ENCODE data around the gene RHOG. TPM values are rescaled to one million over a fixed set of nuclear protein-coding genes. Genes with fewer than 3 reads are reported as not detected.

The RHOG gene
- 100 to 1,000 TPM; 183 to 190 TPM for total RNA-seq

DNA sequence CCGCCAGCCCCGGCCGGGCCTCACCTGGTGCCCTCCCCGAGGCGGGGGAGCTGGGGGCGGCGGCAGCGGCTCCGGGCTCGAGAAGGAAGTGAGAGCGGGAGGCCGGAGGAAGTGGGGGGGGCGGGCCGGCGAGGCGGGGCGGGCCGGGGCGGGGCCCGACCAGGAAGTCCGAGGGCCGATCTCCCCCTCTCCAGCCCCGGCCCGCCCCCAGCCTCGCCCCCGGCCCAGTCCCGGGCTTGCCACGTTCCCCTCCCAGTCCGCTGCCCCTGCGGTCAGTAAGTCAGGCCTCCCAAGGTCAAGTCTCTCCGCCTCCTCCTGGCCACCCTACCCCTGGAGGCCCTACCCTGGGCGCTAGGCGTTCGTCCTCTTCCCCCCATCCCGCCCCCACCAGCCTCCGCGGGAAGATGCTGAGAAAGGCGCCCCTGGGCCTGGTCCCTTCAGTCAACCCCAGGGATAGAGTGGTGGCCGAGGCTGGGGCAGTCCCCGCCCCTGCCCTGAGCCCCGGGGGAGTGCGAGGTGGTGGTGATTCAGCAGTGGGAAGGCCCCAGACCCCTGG, at the start of gene RHOG:
RHOG (minus strand) TSS at position 90 of the 556 bp plus-strand sequence. CDS start 12,821 bp downstream, outside the sequence.
- peak within 1 kb of the TSS; percentile 90 for H3K4me3 Mint-ChIP-seq
- no peak for DNase-seq
- peaks cover 56% of the 10 kb centered on the region for H3K4me1 Mint-ChIP-seq
- no peaks in the 10 kb centered on the region for H3K27me3 Mint-ChIP-seq
- H3K27ac Mint-ChIP-seq = peak within 1 kb of the TSS; percentile 91
- H3K9me3 Mint-ChIP-seq = no peaks in the 10 kb centered on the region
- peaks cover 32% of the 10 kb centered on the region for H3K36me3 Mint-ChIP-seq

DNA sequence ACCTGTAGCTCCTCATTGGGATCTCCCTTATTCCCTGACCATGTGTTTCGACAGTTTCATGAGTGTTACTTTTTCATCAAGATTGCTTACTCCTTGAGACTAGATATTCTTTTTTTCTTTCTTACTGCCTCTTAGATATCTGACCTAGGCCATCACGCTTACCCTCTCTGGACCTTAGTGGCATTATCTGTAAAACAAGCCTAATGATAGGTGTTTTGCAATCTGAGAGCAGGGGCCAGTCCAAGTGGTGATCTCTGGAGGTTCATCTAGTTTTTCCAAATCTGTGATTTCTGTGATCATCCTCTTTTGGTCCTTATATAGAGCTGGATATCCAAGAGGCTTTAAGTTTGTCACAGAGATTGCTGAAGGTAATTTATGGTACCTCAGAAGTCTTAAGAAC, 49.3 kb upstream of the RHOG start:
- Mint-ChIP-seq H3K4me3 (no peak overlapping the region), H3K27ac (no peak overlapping the region), H3K27me3 (no peaks in the 10 kb centered on the region), H3K9me3 (no peaks in the 10 kb centered on the region), H3K4me1 (peaks cover 64% of the 10 kb centered on the region), H3K36me3 (peaks cover 19% of the 10 kb centered on the region)
- no peak for DNase-seq

- Mint-ChIP-seq H3K27me3 (no peaks in the 10 kb centered on the region), H3K4me3 (no peak overlapping the region), H3K36me3 (peaks cover 21% of the 10 kb centered on the region), H3K9me3 (no peaks in the 10 kb centered on the region), H3K27ac (no peak overlapping the region), H3K4me1 (peaks cover 64% of the 10 kb centered on the region)
- DNase-seq = no peak
These were observed 48.1 kb upstream of the RHOG start for GRCh38 chr11:3888876-3889275.

DNA sequence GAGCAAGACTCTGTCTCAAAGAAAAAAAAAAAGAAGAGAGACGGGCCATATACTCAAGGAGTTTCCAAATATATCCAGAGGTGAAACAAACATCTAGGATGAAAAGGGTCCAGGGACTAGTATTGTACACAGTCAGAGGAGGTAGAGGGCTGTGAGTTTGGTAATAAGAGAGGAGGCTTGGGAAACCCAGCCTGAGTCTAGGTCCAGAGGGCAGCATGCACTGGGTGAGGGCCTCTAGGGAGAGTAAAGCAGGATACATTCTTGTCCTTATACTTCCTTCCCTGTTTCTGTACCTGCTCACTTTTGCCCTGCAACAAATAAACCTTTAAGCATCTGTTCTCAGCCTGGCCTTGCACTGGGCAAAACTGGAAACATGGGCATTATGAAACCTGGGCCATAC, 46.2 kb upstream of the RHOG start:
- no peak overlapping the region for H3K4me3 Mint-ChIP-seq

DNA sequence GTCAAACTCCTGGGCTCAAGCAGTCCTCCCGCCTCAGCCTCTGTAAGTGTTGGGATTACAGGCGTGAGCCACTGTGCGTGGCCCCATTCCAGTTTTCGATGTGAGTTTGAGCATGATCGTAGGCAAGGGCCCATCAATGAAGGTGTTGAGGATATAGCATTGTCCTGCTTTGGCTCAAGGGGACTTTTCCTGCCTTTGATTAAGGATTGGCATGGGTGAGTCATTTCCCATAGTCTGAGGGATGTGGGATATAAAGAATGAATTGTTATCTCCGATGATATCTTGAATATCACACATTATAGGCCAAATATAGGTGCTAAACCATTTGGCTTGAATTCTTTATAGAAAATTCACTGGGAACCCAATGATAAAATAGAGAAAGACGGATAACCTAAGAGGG, 45.1 kb upstream of the RHOG start:
- Mint-ChIP-seq H3K27me3 (no peaks in the 10 kb centered on the region), H3K4me3 (no peak overlapping the region), H3K27ac (no peak overlapping the region), H3K4me1 (peaks cover 59% of the 10 kb centered on the region), H3K9me3 (no peaks in the 10 kb centered on the region), H3K36me3 (peaks cover 8% of the 10 kb centered on the region)
- DNase-seq = no peak

More for the DNA sequence above, 46.2 kb upstream of the RHOG start:
- Mint-ChIP-seq H3K4me1 (peaks cover 62% of the 10 kb centered on the region), H3K36me3 (peaks cover 11% of the 10 kb centered on the region), H3K9me3 (no peaks in the 10 kb centered on the region), H3K27me3 (no peaks in the 10 kb centered on the region), H3K27ac (no peak overlapping the region)
- DNase-seq = no peak

- peaks cover 70% of the 10 kb centered on the region for H3K4me1 Mint-ChIP-seq
- peaks cover 15% of the 10 kb centered on the region for H3K36me3 Mint-ChIP-seq
- no peak overlapping the region for H3K4me3 Mint-ChIP-seq
- no peaks in the 10 kb centered on the region for H3K9me3 Mint-ChIP-seq
- no peak for DNase-seq
- no peak overlapping the region for H3K27ac Mint-ChIP-seq
- H3K27me3 Mint-ChIP-seq = no peaks in the 10 kb centered on the region
These were observed 41.9 kb upstream of the RHOG start for GRCh38 chr11:3882655-3883054.

DNA sequence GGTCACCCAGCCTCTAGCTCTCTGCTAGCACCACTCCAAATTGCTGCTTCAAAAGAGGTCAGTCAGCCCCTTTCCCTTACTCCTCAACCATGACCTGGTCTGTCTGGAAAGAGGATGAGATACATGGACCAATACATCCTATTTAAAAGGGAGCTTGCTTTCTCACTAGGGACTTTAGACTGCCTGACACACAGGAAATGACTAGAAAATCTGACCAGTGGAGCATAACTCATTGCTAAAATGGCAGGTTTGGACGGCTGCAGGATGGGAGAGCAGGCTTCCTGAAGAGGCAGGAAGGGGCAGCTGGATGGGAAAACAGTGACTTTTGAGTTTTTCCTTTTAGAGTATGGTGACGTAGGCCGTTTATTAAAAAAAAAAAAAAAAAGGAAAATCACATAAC, 40.0 kb upstream of the RHOG start:
- Mint-ChIP-seq H3K27me3 (no peaks in the 10 kb centered on the region), H3K4me1 (peaks cover 76% of the 10 kb centered on the region), H3K4me3 (no peak overlapping the region), H3K36me3 (peaks cover 10% of the 10 kb centered on the region), H3K27ac (peak overlapping the region; percentile 57), H3K9me3 (no peaks in the 10 kb centered on the region)
- no peak for DNase-seq

GRCh38 chr11:3879967-3880542, 39.3 kb upstream of the RHOG start:
- Mint-ChIP-seq H3K4me1 (peaks cover 81% of the 10 kb centered on the region), H3K9me3 (no peaks in the 10 kb centered on the region), H3K27ac (peak overlapping the region; percentile 74), H3K27me3 (no peaks in the 10 kb centered on the region), H3K4me3 (no peak overlapping the region), H3K36me3 (peaks cover 9% of the 10 kb centered on the region)
- DNase-seq = no peak

DNA sequence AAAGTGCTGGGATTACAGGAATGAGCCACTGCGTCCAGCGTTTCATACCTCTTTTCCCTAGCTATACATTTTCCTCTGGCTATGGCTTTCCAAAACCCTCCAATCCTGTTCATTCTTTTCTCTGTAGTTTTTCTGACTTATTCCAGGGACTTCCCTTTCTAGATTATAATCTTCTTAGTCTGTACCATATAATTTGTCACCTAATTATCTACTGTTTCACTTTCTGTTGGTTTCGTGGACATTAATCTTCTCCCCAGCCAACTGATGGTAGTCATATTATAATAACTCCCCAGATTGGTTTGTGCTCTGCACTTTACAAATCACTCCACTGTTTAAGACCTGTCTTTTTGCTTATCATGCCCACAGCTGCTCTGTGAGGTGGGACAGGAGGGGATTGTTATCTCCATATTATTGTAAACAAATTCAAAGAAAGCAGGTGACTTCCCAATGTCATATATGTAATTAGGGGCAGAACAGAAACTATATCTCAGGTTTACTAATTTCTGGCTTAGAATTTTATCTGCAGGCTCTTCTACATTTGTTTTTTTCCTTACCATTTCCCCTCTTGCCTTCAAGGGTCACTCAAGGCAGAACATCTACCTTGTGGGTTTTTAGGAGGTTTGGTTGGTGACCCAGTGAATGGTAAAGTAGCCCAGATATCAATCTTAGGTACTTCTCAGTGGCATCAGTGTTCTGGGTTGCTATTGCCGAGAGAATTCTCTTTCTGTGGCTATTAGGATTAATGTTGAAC, 38.6 kb upstream of the RHOG start:
- DNase-seq = no peak
- Mint-ChIP-seq H3K4me3 (no peak overlapping the region), H3K27me3 (no peaks in the 10 kb centered on the region), H3K4me1 (peaks cover 84% of the 10 kb centered on the region), H3K36me3 (peaks cover 9% of the 10 kb centered on the region), H3K9me3 (no peaks in the 10 kb centered on the region), H3K27ac (peak overlapping the region; percentile 74)

GRCh38 chr11:3878258-3878584, 37.5 kb upstream of the RHOG start:
- Mint-ChIP-seq H3K36me3 (peaks cover 7% of the 10 kb centered on the region), H3K27ac (peak overlapping the region; percentile 68), H3K4me1 (peaks cover 82% of the 10 kb centered on the region), H3K27me3 (no peaks in the 10 kb centered on the region), H3K4me3 (no peak overlapping the region), H3K9me3 (no peaks in the 10 kb centered on the region)
- no peak for DNase-seq

DNA sequence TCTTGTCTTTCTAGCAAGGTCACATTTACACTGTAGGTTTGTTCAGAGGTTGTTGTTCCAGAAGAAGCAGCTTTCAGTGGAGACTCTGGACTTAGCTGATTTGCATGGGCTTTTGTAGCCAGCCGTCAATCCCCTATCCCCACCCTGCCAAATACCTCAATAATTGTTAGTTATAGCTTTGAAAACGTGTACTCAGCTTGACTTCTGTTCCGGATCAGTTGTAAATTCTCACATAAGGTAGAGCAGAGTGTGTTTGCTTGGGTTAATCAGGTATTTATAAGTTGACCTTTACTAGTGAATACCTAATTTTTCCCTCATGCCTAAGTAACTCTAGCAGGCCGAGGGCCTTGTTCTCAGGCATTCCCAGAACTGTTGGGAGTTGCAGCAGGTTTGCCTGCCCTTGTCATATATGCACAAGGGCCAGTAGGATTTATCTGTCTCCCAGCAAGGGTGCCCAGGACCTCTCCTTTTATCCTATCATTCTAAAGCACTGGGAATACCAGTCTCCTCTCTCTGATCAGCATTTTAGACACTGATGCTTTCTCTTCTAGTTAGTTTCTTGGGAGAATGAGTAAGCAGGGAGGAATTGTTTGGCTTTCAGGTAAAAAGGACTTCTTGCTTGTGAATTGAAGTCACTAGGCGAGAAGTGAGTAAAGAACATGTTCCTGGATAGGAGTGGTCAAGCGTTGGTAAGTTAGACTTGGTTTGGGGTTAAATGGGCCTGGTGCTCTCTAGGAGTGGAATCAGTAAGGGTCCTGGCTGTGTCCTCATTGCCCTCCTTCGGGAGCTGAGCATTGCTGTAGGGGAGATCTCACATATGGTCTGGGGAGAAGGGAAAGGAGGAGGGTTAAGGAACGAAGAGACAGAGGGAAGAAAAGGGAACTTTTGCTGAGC, 36.9 kb upstream of the RHOG start:
- Mint-ChIP-seq H3K4me1 (peaks cover 79% of the 10 kb centered on the region), H3K36me3 (peaks cover 10% of the 10 kb centered on the region), H3K4me3 (no peak overlapping the region), H3K27me3 (no peaks in the 10 kb centered on the region), H3K27ac (peak overlapping the region; percentile 68), H3K9me3 (no peaks in the 10 kb centered on the region)
- DNase-seq = no peak

DNA sequence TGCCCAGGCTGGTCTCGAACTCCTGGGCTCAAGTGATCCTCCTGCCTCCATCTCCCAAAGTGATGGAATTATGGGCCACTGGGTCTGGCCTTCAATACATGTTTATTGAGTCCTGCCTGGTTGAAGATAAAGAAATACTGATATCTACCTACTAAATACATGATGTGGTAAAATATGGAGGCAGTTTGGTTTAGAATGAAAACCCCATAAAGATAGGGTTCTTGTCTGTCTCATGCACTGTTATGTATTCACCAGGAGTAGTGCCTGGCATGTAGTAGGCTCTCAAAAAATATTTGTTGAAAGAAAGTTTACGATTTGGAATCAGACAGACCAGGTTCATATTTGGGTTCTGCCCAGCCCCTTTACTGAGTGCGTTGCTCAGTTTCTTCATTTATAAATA, 35.9 kb upstream of the RHOG start:
- Mint-ChIP-seq H3K9me3 (no peaks in the 10 kb centered on the region), H3K27me3 (no peaks in the 10 kb centered on the region), H3K27ac (peak overlapping the region; percentile 56), H3K4me1 (peaks cover 81% of the 10 kb centered on the region), H3K4me3 (no peak overlapping the region), H3K36me3 (peaks cover 13% of the 10 kb centered on the region)
- DNase-seq = no peak

DNA sequence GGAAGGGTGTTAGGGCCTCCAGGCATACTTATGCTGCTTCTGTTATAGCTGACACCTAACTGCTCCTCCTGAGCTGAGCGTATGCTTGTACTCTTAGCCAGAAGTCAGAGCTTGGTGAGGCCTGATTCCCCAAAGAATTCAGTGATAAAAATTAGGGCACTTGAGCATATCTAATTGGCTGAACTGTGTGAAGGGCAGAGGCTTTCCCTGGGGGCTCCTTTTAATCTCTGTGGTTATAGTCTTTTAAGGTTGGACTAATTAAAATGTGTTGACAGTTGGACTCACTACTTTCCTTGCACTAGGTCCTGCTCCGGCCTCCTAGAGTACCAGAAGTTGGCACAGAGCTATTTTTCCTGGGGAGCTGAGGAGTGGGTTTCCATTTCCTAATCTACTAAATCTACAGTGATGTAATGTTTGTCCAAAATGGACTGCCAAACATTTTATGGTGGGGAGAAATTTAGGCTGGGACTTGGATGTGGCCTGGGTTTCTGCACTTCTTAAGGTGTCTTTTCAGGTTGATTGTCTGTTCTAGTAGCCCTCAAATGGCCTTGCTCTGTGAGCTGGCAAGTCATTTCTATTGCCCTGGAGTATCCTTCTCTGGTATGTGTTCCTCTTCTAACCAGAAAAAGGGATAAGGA, 33.1 kb upstream of the RHOG start:
- no peak for DNase-seq
- H3K9me3 Mint-ChIP-seq = no peaks in the 10 kb centered on the region
- peak overlapping the region; percentile 61 for H3K27ac Mint-ChIP-seq
- H3K36me3 Mint-ChIP-seq = peaks cover 23% of the 10 kb centered on the region
- H3K27me3 Mint-ChIP-seq = no peaks in the 10 kb centered on the region
- peaks cover 81% of the 10 kb centered on the region for H3K4me1 Mint-ChIP-seq
- H3K4me3 Mint-ChIP-seq = no peak overlapping the region

GRCh38 chr11:3867209-3868091, 26.7 kb upstream of the RHOG start:
- H3K9me3 Mint-ChIP-seq = peaks cover 1% of the 10 kb centered on the region
- H3K27ac Mint-ChIP-seq = peak overlapping the region; percentile 92
- H3K4me1 Mint-ChIP-seq = peaks cover 81% of the 10 kb centered on the region
- peak overlapping the region; percentile 40 for H3K4me3 Mint-ChIP-seq
- DNase-seq = peak; percentile 26
- no peaks in the 10 kb centered on the region for H3K27me3 Mint-ChIP-seq
- H3K36me3 Mint-ChIP-seq = peaks cover 29% of the 10 kb centered on the region
